ENCODE data around the gene DIRAS2. TPM values are rescaled to one million over a fixed set of nuclear protein-coding genes. Genes with fewer than 3 reads are reported as not detected.

Gene DIRAS2, protein sequence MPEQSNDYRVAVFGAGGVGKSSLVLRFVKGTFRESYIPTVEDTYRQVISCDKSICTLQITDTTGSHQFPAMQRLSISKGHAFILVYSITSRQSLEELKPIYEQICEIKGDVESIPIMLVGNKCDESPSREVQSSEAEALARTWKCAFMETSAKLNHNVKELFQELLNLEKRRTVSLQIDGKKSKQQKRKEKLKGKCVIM
- not detected in 2 replicates for total RNA-seq (2014; rRNA removed; shearing (Covaris generic))

DNA sequence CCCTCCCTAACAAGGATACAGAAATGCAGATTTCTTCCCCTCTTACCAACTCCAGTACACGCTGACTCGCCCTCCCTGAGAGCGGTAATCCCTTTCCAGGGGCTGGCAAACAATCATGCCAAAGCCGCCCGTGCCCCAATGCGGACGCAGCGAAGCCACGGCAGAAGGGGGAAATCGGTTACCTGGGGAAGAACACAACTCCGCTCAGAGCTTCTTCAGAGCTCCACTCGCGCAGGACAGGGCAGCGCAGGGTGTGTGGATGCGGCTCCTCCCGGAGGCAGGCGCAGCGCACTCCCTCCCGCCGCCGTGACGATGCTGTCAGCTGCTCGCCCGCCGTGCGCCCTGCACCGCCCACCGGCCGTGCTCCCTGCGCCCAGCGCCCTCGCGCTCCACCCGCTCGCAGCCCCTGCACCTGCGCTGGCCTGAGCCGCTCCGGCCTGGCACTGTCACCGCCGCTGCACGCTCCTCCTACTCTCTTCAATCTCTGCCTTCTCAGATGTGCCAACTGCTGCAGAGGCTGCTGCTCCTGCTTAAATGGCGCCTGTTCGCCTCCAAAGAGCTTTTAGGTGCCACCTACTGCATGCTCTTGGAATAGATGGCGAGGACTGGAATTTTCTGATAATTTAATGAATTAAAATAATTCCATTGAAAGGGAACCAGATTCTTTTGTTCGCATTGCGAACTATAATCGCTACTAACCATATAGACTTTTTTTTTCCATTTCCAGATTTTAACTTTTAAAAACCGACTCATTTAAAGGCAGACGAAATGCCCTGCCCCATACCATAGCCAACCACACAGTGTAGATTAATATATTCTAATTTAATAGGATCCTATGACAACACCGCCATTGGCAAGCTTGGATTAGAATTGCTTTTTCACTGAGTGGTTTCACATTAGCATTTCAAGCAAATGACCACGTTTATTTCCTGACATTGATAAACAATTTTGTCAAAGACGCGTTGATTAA lies at the start of gene DIRAS2:
Gene DIRAS2, minus strand, starts transcription at position 255 of the 970 bp plus-strand sequence. CDS start 28,997 bp downstream, outside the sequence.
- peak; percentile 29 for DNase-seq (ENCODE audit: low read depth)

DNA sequence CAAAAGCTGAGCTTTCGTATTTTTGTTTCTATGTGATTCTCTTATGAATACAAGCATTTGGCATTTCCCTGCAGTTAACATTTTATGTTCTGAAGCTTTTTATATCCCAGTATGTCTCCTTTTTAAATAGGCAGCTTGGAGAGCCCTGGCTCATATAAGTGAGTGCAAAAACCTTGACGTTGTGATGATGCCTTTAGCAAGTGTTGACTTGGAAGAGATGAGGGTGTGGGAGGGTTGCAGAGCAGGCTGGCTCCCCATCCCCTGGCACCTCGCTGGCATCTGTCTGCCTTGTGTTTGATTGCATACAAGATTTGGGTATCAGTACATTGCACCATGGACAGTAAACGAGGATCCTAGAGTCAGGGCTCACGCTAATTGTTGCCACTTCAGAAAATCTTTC lies 42.1 kb upstream of the DIRAS2 start:
- no peak for DNase-seq (ENCODE audit: low read depth)

DNA sequence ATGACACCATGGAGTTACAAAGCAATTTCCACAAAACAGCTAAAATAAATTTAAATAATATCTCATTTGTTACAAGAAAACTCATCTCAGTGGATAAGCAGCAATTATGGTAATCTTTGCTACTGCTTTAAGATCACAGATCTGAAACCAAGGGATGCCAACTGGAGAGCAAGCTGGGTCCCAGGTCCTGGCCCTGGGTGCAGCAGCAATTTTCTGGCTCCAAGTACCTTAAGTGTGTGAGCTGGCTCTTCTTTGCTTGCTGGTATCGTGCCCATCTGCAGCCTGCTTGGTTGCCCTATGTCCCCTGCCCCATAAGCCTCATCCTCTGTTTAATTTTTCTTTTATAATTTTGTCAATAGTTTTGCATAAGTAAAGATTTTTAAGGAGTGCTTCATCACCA lies 41.5 kb upstream of the DIRAS2 start:
- DNase-seq (ENCODE audit: low read depth) = no peak

DNA sequence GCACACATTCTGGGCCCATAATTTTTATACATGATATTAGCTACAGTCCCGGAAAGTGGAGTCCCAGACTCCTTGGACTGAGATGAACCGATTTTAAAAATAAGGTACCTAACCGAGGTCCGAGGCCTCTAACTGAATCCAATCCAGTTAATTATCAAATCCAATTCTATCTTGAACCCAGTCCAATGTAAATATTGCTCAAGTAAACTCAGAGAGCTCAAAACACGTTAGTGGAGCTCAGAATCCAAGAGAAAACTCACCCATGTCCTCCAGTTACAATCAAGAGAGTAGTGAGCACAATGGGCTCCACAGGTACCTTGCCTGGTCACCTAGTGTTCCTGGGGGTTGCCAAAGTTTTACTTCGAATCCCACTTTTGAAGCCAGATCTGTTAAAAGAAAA lies 37.9 kb upstream of the DIRAS2 start:
- DNase-seq (ENCODE audit: low read depth) = no peak

DNA sequence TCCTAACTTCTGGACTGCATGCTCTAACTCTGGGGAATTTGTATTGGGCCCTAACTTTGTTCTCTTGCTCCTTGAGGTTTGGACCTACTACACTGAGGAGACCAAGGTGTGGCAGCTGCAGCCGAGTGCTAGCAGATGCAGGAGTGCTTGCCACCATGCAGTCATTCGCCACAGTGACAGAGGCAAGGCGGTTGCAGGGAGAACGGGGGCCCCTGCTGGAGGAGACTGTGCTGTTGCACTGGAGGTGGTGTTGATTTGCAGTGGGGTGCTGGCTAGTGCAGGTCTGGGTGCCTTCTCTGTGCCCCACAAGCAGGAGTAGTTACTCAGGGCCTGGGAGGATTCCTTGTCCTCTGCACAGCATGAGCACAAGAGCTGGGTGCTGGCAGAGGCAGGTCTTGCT lies 22.4 kb upstream of the DIRAS2 start:
- no peak for DNase-seq (ENCODE audit: low read depth)

DNA sequence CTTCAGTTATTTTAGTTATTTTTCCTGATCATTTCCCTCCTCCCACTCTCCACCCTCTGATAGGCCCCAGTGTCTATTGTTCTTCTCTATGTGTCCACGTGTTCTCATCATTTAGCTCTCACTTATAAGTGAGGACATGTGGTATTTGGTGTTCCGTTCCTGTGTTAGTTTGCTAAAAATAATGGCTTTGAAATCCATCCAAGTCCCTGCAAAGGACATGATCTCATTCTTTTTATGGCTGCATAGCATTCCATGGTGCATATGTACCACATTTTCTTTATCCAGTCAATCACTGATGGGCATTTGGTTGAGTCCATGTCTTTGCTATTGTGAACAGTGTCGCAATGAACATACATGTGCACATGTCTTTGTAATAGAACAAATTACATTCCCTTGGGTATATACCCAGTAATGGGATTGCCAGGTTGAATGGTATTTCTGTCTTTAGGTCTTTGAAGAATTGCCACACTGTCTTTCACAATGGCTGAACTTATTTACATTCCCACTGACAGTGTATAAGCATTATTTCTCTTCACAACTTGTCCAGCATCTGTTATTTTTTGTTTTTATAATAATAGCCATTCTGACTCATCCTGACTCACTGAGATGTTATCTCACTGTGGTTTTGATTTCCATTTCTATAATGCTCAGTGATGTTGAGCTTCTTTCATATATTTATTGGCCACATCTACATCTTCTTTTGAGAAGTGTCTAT lies 17.2 kb upstream of the DIRAS2 start:
- peak; percentile 63 for DNase-seq (ENCODE audit: low read depth)

DNA sequence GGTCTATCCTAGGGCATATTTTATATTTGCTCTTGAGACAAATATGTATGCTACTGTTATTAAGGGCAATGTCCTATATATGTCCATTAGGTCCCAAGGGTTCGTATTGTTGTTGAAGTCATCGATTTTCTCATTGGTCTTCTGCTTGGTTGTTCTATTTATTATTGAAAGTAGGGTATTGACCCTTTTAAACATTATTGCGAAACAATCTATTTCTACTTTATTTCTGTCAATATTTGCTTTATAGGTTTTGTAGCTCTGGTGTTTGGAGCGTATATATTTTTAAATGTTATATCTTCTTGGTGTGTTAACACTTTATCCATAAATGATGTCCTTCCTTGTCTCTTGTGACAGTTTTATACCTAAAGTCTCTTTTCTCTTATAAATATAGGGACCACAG lies 16.2 kb upstream of the DIRAS2 start:
- DNase-seq (ENCODE audit: low read depth) = no peak

DNA sequence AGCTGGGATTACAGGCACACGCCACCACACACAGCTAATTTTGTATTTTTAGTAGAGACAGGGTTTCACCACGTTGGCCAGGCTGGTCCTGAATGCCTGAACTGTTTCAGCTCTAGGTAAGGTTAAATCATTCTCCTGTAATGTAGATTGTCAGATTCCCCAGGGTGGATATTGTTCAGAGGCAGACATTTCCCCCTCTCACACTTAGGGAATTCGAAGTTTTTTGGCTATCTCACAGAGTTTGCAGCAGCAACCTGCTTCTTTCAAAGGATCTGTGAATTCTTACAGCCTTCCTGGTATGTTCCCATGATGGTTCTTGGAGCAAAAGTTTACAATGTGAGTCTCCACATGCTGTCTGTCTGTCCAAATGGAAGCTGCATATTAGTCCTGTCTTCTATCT lies 15.6 kb upstream of the DIRAS2 start:
- DNase-seq (ENCODE audit: low read depth) = no peak

DNA sequence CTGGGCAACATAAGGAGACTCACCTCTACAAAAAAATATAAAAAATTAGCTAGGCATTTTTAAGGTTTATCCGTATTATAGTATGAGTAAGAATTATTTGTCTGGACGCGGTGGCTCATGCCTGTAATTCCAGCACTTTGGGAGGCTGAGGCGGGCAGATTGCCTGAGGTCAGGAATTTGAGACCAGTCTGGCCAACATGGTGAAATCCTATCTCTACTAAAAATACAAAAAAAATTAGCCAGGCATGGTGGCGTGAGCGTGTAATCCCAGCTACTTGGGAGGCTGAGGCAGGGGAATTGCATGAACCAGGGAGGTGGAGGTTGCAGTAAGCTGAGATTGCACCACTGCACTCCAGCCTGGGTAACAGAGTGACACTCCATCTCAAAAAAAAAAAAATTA lies 14.3 kb upstream of the DIRAS2 start:
- DNase-seq (ENCODE audit: low read depth) = peak; percentile 5

DNA sequence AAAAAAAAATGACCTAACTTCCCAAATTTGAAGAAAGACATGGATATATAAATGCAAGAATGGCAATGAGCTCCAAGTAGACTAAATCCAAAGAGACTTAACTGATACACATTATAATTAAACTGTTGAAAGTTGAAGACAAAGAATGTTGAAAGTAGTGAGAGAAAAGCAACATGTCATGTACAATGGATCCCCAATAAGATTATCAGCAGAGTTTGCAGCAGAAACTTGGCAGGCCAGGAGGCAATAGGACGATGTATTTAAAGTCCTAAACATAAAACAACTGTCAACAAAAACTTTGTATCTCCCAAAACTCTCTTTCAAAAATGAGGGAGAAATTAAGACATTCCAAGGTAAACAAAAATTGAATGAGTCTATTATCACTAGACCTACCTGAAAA lies 8.6 kb upstream of the DIRAS2 start:
- DNase-seq (ENCODE audit: low read depth) = no peak

DNA sequence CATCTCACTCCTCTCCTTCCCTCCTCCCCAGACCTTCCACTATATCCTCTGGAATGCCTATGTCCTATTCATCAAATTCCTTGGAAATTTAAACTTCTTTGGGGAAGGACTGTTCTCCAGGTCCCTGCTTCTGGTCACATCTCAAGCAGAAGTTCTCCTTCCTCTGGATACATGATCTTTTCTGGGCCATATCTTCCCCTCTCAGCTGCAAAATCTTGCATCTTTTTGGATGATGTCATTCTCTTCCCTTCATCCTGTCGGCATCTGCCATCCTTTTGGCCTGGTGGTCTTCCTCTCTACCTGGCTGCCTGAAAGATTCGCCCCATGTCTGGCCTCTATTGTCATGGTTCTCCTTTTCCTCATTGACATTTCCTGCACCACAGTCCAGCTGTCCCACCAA lies 5.2 kb upstream of the DIRAS2 start:
- DNase-seq (ENCODE audit: low read depth) = no peak

DNA sequence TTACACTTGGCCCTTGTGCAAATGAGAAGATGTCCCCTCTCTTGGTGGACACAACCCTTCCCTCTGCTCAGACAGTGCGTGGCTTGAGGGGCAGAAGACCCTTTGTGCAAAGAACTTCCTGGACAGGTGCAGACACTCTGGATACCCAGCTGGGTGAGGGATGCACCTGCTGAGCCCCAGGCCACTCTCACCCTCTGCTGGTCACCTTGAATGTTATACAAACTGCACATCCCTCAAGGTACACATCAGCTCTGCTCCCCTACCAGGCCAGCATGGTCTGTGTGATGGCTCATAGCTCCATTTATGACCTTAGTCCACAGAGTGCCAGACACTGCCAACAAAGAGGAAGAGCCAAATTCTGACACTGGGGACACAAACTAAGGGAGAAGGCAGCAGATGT lies 3.1 kb upstream of the DIRAS2 start:
- DNase-seq (ENCODE audit: low read depth) = no peak

DNA sequence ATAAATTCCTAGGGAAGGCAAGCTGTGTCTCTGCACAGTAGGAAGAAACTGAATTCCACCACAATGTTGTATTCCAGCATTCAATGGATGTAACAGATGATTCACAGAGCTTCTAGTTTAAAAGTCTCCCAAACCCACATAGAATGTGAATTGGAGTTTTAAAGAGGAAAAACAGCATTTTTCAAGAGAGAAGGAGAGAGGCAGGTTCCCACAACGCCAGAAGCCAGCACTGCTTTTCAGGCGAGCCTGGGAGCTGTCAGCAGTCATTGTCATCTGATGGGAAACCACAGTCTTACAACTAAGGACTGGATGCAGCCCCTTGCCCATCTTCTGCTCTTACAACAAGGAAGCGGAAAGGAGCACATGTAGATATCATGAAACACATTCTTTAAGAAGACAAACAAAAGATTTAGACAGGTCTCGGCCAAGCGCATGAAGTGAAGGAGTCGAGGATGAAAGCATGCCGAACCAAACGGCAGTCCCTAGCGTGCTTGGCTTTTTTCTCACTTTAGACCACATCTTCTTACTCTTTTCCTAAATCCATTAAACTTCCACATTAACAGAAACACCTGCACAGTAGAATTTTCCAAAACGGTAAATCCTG lies 638 bp downstream of the DIRAS2 start:
- DNase-seq (ENCODE audit: low read depth) = no peak

DNA sequence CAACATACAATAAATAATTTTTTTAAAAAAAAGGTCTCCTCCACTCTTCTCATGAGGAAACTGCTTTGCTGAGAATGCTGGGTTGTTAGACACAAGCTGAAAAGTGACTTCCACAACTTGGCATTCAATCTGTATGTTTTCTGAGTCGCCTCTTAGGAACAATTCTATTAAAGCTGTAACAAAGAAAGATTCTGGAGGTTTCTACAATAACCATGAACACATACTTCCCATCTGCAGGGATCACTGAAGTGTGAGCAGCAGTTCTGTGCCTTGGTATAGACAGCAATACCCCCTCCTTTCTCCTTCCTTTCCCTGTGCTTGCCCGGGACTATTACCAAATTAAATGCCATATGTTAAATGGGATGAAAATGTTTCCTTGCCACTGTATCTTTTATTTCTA lies 1.5 kb downstream of the DIRAS2 start:
- DNase-seq (ENCODE audit: low read depth) = no peak

DNA sequence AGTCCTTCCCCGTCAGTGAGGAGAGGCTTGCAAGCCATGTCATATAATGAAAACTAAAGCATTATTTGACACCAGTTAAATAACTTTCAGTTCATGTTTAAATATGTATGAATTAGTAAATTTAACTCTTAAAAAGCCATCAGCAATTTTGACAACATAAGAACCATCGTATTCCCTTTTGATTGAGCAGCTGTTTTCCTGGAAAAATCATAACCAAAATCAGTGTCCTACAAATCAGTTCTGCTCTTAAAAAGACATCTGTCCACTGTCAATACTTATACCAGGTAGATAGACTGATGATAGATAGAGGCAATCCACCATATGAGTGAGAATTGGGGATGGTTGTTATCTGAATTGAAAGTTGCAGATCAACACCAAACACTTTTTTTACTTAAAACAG lies 2.3 kb downstream of the DIRAS2 start:
- DNase-seq (ENCODE audit: low read depth) = no peak

DNA sequence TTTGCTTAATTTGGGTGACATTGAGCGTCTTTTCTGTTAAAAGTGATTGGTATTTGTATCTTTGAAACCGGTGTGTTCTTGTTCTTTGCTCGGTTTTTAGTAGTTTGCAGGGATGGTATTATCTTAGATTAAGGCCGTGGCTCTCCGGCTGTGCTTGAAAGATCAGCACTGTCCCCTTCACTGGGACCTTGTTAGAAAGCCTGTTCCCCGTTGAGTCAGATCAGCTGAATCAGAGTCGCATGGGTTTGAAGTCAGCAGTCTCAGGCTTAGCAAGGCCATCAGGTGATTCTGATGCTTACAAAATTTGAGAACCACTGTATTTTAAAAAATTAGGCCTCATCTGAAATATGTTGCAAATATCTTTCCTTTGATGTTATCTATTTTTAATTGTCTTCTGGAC lies 5.0 kb downstream of the DIRAS2 start:
- DNase-seq (ENCODE audit: low read depth) = no peak

DNA sequence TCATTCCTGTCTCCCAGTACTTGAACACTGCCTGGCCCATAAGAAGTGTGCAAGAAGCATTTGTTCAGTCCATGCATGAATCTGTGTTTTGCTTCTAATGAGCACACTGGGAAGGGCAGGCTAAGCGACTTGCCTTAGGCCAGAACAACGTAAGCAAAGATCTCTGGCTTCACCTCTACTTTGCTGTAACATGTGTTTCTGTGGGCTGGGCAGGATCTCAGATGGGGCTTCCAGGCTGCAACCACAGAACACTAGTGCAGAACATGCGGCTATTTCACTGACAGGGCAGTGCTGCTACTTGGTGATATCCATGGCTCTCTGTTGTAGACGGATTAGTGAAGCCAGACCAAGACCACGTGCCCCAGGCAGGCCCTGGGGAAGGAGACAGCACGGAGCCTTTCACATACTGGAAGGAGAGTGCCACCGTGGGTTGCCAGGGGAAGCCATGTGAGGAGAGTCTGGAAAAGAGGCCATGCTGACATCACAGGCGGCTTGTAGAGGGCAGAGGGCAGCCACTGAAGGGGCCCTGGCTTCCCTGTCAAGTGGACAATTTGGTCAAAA lies 9.9 kb downstream of the DIRAS2 start:
- DNase-seq (ENCODE audit: low read depth) = no peak

DNA sequence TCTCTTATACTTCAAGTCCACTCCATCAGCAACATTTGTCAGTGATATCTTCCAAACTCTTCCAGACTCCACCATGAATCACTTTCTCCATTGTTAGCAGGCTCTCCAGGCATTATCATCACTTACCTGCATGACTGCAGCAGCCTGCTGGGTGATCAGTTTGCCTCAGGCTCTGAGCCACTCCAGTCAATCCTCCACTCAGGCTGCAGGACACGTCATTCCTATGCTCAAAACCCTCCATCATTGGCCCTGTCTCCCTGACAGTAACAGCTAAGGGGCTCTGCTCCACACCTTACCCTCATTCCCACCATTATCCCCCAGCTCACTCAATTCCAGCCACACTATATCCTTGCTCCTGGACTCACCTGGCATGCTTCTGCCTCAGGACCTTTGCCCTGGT lies 10.7 kb downstream of the DIRAS2 start:
- DNase-seq (ENCODE audit: low read depth) = no peak

DNA sequence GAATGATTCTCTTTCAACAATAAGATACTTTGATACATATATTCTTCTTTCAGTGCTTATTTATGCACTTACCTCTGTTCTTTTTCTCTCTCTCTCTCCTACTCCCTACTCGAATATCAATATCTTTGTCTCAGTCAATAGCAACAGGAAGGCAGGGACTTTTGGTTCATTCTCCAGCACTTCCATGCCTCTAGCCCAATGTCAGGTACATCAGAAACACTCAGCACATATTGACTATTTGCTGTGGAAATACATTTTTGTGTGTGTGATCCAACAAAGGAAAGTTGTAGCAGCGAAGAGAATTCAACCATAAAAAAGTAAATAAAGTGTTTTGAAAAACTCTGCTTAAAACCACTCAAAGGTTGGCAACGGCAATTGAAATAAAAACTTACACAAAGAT lies 12.6 kb downstream of the DIRAS2 start:
- DNase-seq (ENCODE audit: low read depth) = no peak

DNA sequence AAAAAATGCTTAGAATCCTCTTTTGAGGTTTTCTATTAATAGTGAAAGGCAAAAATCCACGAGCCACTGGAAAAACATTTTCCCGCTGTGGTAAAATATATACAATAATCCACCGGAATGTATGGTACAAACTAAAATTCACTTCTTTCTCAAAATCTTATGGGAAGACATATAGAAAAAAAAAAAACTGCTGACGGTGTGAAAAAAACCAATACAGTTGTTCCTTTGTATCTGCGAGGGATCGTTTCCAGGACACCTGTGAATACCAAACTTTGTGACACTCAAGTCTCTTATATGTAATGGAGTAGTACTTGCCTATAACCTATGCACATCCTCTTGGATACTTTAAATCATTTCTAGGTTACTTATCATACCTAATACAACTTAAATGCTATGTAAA lies 13.3 kb downstream of the DIRAS2 start:
- DNase-seq (ENCODE audit: low read depth) = no peak

DNA sequence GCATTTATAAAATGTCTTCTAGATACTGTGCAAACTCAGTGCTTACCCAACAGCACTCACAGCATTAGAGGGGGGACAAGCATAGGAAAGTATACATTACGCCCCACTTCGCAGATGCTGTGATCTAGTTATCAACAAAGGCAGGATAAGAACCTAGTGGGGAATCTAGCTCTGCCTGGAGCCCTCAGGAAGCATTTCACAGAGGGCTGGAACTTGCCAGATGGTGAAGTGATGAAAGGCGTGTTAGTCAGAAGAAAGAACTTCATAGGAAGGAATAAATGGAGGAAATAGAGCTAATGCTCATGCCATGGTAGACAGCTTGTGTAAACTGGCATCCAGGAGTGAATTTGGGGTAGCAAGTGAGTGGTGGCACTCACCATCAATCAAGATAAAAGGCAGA lies 25.8 kb downstream of the DIRAS2 start:
- no peak for DNase-seq (ENCODE audit: low read depth)

DNA sequence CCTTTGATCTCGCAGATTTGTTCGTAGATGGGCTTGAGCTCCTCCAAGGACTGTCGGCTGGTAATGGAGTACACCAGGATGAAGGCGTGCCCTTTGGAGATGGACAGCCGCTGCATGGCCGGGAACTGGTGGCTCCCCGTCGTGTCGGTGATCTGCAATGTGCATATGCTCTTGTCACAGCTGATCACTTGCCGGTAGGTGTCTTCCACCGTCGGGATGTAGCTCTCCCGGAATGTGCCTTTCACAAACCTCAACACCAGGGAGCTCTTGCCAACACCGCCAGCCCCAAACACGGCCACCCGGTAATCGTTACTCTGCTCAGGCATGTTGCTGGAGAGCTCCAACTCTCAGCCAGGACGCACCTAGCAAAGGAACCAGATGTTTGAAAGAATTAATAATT lies 29.1 kb downstream of the DIRAS2 start:
- DNase-seq (ENCODE audit: low read depth) = no peak
